GM12892 (cell line): ENCODE results near the gene ATP8B4.

Source experiments
- POLR2A ChIP-seq: IDR thresholded peaks from 2 replicates; pipeline ENCODE4 v1.6.1; 2011; ENCODE audit warnings: low read depth, low read length, control low read depth
- POLR2AphosphoS5 ChIP-seq: IDR thresholded peaks from 2 replicates; pipeline ENCODE4 v1.6.1; 2011; ENCODE audit warnings: low read depth, low read length, control low read depth
- TAF1 ChIP-seq: IDR thresholded peaks from 2 replicates; pipeline ENCODE4 v1.6.1; 2011; ENCODE audit warnings: low read depth, mild to moderate bottlenecking, control low read depth, low read length, borderline replicate concordance

DNA sequence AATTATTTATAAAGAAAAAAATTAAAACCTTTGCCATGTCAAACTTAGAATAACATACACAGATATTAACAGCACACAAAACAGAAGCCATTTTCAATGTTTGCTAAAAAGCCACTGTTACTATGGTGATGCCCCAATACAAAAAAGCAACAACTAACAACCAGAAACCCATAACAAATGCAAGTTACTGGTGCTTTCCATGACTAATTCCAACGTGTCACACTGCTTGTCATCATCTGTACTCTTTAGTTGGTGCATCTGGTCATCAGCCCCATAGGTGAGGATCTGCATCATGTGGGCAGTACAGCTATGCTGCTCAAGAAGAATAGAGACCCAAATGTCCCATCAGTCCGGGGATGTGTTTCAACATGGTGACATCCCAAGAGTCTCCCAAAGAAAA is 52.8 kb downstream of the ATP8B4 start:
- TF ChIP-seq POLR2A (no peak), POLR2AphosphoS5 (no peak), TAF1 (no peak)
